GM12878 (cell line): Measurements from ENCODE around the gene KIRREL3.

Experiments used
- BCLAF1 ChIP-seq: fragments of 450-650 bp; IDR thresholded peaks from 2 replicates; pipeline ENCODE4 v1.6.1; 2017; ENCODE audit warnings: antibody characterized with exemption, mild to moderate bottlenecking, moderate library complexity
- CBX3 ChIP-seq: fragments of 200-600 bp; sonication (generic); IDR thresholded peaks from 2 replicates; pipeline ENCODE4 v1.6.1; 2016; ENCODE audit warnings: low read depth, borderline replicate concordance
- CHD1 ChIP-seq: IDR thresholded peaks from 2 replicates; pipeline ENCODE4 v1.6.1; 2012; ENCODE audit warnings: low read depth, low read length, improper control_type of control experiment
- CTCF ChIP-seq, 3 experiments: IDR thresholded peaks in 2 of 3; conservative IDR thresholded peaks in 1 of 3; 2 replicates each; pipeline ENCODE4 v1.5.1; 2011; ENCODE audit warnings: low read depth in 3 of 3, low read length in 3 of 3, mild to moderate bottlenecking in 3 of 3, control low read depth in 2 of 3, moderate library complexity in 2 of 3, inconsistent platforms in 1 of 3, mixed read lengths in 1 of 3; ENCODE audit not compliant: control insufficient read depth in 2 of 3, insufficient read depth in 1 of 3; ENCODE audit errors: extremely low read depth in 1 of 3
- FOS ChIP-seq: IDR thresholded peaks from 3 replicates; pipeline ENCODE4 v1.6.1; 2011; ENCODE audit warnings: borderline replicate concordance; ENCODE audit not compliant: insufficient read length; ENCODE audit errors: extremely low read depth
- RAD21 ChIP-seq: IDR thresholded peaks from 2 replicates; pipeline ENCODE4 v1.6.1; 2011; ENCODE audit warnings: mild to moderate bottlenecking, low read depth, low read length, moderate library complexity; ENCODE audit not compliant: insufficient read depth
- SKIL ChIP-seq: fragments of 450-650 bp; IDR thresholded peaks from 2 replicates; pipeline ENCODE4 v1.6.1; 2017; ENCODE audit warnings: mild to moderate bottlenecking, low read depth, inconsistent platforms; ENCODE audit not compliant: poor library complexity, severe bottlenecking
- SPI1 ChIP-seq: IDR thresholded peaks from 2 replicates; pipeline ENCODE4 v1.6.1; 2011; ENCODE audit warnings: low read depth, mild to moderate bottlenecking, low read length, moderate library complexity, borderline replicate concordance; ENCODE audit not compliant: insufficient read depth
- ZNF687 ChIP-seq: fragments of 450-650 bp; IDR thresholded peaks from 2 replicates; pipeline ENCODE4 v1.6.1; 2017; ENCODE audit warnings: mild to moderate bottlenecking, moderate library complexity

- TF ChIP-seq CTCF (IDR thresholded peaks at IDR 0.05 in 2 of 3, conservative IDR thresholded peaks at IDR 0.05 in 1 of 3; ENCODE audit: control insufficient read depth in 2 of 3, extremely low read depth in 1 of 3, insufficient read depth in 1 of 3, low read depth in 3 of 3, low read length in 3 of 3) (no peak), FOS (no peak), CBX3 (no peak), SKIL (no peak), ZNF687 (no peak), CHD1 (no peak), SPI1 (no peak), RAD21 (no peak), BCLAF1 (no peak)
Observed at GRCh38 chr11:126840201-126840886, 160.2 kb downstream of the KIRREL3 start.
